ENCODE results near the gene RNF144A. TPM values are rescaled to one million over a fixed set of nuclear protein-coding genes. Genes with fewer than 3 reads are reported as not detected.

Gene RNF144A
- total RNA-seq, 1 experiment from 2014 or later = 13.6 TPM

DNA sequence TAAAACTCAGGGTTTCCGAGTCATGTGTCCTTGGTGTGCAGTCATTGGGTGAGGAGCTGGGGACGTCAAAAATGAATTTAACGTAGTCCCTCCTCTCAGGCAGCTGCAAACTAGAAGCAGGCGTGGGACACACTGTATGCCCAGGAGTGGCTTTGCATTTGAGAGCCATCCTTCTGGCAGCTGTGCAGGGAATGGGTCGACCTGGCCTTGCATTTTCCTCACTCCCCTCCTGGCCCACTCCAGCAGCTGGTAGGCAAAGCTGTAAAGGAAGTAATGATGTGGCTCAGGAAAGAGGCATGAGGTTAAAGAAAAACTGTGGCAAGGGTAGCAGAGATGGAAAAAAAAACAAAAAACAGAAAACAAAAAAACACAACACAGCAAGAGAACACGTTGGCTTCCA is 46.5 kb downstream of the RNF144A start:
- H3K4me1 Mint-ChIP-seq = no peaks in the 10 kb centered on the region
- POLR2A ChIA-PET = no interaction called here
- ATAC-seq = no peak
- DNase-seq (ENCODE audit: low spot score) = no peak
- 0 out of 2 replicates have a peak, but pooled peaks cover 3% of the 10 kb centered on the region for H3K36me3 Mint-ChIP-seq
- TF ChIP-seq, protein P1, sequence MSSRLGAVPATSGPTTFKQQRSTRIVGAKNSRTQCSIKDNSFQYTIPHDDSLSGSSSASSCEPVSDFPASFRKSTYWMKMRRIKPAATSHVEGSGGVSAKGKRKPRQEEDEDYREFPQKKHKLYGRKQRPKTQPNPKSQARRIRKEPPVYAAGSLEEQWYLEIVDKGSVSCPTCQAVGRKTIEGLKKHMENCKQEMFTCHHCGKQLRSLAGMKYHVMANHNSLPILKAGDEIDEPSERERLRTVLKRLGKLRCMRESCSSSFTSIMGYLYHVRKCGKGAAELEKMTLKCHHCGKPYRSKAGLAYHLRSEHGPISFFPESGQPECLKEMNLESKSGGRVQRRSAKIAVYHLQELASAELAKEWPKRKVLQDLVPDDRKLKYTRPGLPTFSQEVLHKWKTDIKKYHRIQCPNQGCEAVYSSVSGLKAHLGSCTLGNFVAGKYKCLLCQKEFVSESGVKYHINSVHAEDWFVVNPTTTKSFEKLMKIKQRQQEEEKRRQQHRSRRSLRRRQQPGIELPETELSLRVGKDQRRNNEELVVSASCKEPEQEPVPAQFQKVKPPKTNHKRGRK (CRISPR knock-in tag; IDR thresholded peaks at IDR 0.05; ENCODE audit: borderline replicate concordance) = no peak
- no peak for TF ChIP-seq EMX1 (CRISPR knock-in tag; IDR thresholded peaks at IDR 0.05)
- TF ChIP-seq, protein P2, sequence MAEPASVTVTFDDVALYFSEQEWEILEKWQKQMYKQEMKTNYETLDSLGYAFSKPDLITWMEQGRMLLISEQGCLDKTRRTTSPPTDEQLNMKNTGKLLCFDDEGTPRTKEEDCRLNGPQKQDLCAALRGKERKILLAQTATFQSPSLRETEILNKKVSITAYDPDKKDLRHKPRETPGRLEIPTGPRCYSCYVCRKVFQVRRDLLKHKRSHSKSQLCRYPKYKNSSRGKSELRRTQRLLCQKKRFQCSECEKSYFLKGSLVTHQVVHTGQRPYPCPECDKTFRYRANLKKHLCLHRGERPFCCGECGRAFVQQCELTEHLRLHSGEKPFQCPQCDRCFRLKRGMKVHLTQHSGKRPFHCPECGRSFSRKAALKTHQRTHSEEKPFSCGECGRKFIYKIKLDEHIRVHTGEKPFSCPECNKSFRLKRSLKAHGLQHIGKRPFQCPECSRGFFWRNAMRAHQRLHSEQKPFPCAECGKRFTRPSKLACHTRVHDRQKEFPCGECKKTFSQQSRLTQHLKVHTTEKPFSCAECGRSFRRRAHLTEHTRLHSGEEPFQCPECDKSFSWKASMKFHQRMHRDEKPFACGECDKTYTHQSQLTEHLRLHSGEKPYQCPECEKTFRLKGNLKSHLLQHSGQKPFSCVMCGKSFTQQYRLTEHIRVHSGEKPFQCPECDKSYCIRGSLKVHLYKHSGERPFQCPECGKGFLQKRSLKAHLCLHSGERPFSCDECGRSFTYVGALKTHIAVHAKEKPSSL (CRISPR knock-in tag; conservative IDR thresholded peaks at IDR 0.05) = no peak
- TF ChIP-seq GRHL2 (CRISPR knock-in tag; IDR thresholded peaks at IDR 0.05; ENCODE audit: insufficient replicate concordance, severe bottlenecking) = no peak
- TF ChIP-seq HMGA2 (CRISPR knock-in tag; IDR thresholded peaks at IDR 0.05) = no peak
- TF ChIP-seq MXD4 (CRISPR knock-in tag; IDR thresholded peaks at IDR 0.05; ENCODE audit: borderline replicate concordance) = no peak
- TF ChIP-seq ZNF232 (CRISPR knock-in tag; IDR thresholded peaks at IDR 0.05) = no peak
- no peak for TF ChIP-seq NFE2L1 (CRISPR knock-in tag; IDR thresholded peaks at IDR 0.05)
- TF ChIP-seq, protein P3, sequence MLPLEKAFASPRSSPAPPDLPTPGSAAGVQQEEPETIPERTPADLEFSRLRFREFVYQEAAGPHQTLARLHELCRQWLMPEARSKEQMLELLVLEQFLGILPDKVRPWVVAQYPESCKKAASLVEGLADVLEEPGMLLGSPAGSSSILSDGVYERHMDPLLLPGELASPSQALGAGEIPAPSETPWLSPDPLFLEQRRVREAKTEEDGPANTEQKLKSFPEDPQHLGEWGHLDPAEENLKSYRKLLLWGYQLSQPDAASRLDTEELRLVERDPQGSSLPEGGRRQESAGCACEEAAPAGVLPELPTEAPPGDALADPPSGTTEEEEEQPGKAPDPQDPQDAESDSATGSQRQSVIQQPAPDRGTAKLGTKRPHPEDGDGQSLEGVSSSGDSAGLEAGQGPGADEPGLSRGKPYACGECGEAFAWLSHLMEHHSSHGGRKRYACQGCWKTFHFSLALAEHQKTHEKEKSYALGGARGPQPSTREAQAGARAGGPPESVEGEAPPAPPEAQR (CRISPR knock-in tag; IDR thresholded peaks at IDR 0.05) = no peak
- TF ChIP-seq KAT7 (CRISPR knock-in tag; IDR thresholded peaks at IDR 0.05; ENCODE audit: borderline replicate concordance) = no peak
- TF ChIP-seq ZNF219 (CRISPR knock-in tag; IDR thresholded peaks at IDR 0.05; ENCODE audit: borderline replicate concordance) = no peak
- peaks cover 4% of the 10 kb centered on the region; the same call in 1 of the 2 replicates for H3K9me3 Mint-ChIP-seq
- H3K27me3 Mint-ChIP-seq (ENCODE audit: low read depth) = no peaks in the 10 kb centered on the region
- H3K4me3 Mint-ChIP-seq = no peak overlapping the region
- CTCF ChIA-PET = no interaction called here
- H3K27ac Mint-ChIP-seq = no peak overlapping the region

DNA sequence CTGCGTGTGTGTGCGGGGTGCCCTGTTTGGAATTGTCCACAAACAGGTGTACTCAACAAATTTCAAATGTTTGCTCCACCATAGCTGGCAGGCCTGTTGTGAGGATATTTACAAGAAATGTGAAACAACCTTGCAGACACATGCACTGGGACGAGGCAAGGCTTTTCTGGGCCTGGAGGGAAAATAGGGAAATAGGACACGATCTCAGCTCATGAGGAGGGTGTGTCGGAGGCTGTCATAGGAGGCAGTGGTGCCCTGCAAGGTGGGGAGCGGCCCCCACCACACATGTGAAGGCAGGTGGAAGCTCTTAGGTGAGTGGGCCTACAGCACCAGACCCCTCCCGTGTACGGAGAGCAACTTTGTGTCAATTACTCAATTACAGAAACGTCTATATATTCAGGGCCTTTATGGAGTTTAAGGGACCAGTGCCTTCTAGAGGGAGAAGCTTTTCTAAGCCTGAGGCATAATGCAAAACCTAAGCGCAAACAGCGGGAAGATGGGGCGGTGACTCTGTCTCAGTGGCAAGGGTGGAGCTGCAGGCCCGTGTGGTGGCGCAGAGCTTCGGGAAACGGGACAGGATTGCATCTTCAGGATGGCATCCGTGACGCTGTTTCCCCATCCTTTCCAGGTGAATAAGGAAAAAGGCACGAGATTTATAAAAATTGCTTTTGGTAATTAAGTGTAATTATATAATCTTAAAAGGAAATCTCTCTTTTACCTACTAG is 48.0 kb downstream of the RNF144A start:
- ATAC-seq = no peak; the same call in 1 of the 2 replicates
- CTCF ChIA-PET = interaction anchor here (1.0 to 1.1 kb wide), 2 partner anchors 49 to 68 kb away, joined by 3 to 4 read pairs; no protein-coding TSS in a partner anchor
- H3K4me1 Mint-ChIP-seq = no peaks in the 10 kb centered on the region
- POLR2A ChIA-PET = no interaction called here
- DNase-seq (ENCODE audit: low spot score) = no peak
- peaks cover 6% of the 10 kb centered on the region; the same call in 1 of the 2 replicates for H3K36me3 Mint-ChIP-seq
- no peak overlapping the region for H3K4me3 Mint-ChIP-seq
- H3K27ac Mint-ChIP-seq = no peak overlapping the region
- H3K27me3 Mint-ChIP-seq (ENCODE audit: low read depth) = no peaks in the 10 kb centered on the region
- H3K9me3 Mint-ChIP-seq = peaks cover 5% of the 10 kb centered on the region
- no peak for TF ChIP-seq ZNF396 (CRISPR knock-in tag; IDR thresholded peaks at IDR 0.05; ENCODE audit: borderline replicate concordance)
- TF ChIP-seq TEAD1 (CRISPR knock-in tag; IDR thresholded peaks at IDR 0.05) = no peak
- no peak for TF ChIP-seq ZBTB21 (CRISPR knock-in tag; IDR thresholded peaks at IDR 0.05; ENCODE audit: borderline replicate concordance)
- no peak for TF ChIP-seq RORB (CRISPR knock-in tag; IDR thresholded peaks at IDR 0.05)
- TF ChIP-seq, protein P4, sequence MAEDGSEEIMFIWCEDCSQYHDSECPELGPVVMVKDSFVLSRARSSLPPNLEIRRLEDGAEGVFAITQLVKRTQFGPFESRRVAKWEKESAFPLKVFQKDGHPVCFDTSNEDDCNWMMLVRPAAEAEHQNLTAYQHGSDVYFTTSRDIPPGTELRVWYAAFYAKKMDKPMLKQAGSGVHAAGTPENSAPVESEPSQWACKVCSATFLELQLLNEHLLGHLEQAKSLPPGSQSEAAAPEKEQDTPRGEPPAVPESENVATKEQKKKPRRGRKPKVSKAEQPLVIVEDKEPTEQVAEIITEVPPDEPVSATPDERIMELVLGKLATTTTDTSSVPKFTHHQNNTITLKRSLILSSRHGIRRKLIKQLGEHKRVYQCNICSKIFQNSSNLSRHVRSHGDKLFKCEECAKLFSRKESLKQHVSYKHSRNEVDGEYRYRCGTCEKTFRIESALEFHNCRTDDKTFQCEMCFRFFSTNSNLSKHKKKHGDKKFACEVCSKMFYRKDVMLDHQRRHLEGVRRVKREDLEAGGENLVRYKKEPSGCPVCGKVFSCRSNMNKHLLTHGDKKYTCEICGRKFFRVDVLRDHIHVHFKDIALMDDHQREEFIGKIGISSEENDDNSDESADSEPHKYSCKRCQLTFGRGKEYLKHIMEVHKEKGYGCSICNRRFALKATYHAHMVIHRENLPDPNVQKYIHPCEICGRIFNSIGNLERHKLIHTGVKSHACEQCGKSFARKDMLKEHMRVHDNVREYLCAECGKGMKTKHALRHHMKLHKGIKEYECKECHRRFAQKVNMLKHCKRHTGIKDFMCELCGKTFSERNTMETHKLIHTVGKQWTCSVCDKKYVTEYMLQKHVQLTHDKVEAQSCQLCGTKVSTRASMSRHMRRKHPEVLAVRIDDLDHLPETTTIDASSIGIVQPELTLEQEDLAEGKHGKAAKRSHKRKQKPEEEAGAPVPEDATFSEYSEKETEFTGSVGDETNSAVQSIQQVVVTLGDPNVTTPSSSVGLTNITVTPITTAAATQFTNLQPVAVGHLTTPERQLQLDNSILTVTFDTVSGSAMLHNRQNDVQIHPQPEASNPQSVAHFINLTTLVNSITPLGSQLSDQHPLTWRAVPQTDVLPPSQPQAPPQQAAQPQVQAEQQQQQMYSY (CRISPR knock-in tag; IDR thresholded peaks at IDR 0.05) = no peak
- no peak for TF ChIP-seq IRF2 (CRISPR knock-in tag; IDR thresholded peaks at IDR 0.05; ENCODE audit: borderline replicate concordance, low read depth)
- no peak for TF ChIP-seq PRRX2 (CRISPR knock-in tag; IDR thresholded peaks at IDR 0.05)
- no peak for TF ChIP-seq TCF7 (CRISPR knock-in tag; IDR thresholded peaks at IDR 0.05; ENCODE audit: low read depth)
- TF ChIP-seq, protein P5, sequence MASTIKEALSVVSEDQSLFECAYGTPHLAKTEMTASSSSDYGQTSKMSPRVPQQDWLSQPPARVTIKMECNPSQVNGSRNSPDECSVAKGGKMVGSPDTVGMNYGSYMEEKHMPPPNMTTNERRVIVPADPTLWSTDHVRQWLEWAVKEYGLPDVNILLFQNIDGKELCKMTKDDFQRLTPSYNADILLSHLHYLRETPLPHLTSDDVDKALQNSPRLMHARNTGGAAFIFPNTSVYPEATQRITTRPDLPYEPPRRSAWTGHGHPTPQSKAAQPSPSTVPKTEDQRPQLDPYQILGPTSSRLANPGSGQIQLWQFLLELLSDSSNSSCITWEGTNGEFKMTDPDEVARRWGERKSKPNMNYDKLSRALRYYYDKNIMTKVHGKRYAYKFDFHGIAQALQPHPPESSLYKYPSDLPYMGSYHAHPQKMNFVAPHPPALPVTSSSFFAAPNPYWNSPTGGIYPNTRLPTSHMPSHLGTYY (CRISPR knock-in tag; IDR thresholded peaks at IDR 0.05) = no peak
- TF ChIP-seq, protein P6, sequence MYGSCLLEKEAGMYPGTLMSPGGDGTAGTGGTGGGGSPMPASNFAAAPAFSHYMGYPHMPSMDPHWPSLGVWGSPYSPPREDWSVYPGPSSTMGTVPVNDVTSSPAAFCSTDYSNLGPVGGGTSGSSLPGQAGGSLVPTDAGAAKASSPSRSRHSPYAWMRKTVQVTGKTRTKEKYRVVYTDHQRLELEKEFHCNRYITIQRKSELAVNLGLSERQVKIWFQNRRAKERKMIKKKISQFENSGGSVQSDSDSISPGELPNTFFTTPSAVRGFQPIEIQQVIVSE (CRISPR knock-in tag; IDR thresholded peaks at IDR 0.05; ENCODE audit: borderline replicate concordance) = no peak
- no peak for TF ChIP-seq HMGA2 (CRISPR knock-in tag; IDR thresholded peaks at IDR 0.05)
- no peak for TF ChIP-seq NFE2L1 (CRISPR knock-in tag; IDR thresholded peaks at IDR 0.05)
- TF ChIP-seq, protein P2 (CRISPR knock-in tag; conservative IDR thresholded peaks at IDR 0.05) = no peak
